Measurements from ENCODE around the gene SDR42E1.

- TF ChIP-seq CTCF (IDR thresholded peaks at IDR 0.05; ENCODE audit: insufficient read depth, low read length) (no peak), POLR2AphosphoS5 (IDR thresholded peaks at IDR 0.05; ENCODE audit: low read depth) (no peak)
Observed at GRCh38 chr16:82020051-82020450, 8.8 kb upstream of the SDR42E1 start.
